B cell (primary cell): ENCODE measurements around the gene NUDT16L1. TPM values are rescaled to one million over a fixed set of nuclear protein-coding genes. Genes with fewer than 3 reads are reported as not detected.

Experiments used
- ATAC-seq: fragments of 200-7000 bp; cut with Tn5 transposase; one replicate; pipeline ENCODE4 v1.10.0; 2021; ENCODE audit warnings: low read depth, mild to moderate bottlenecking, moderate number of reproducible peaks, moderate library complexity
- CTCF ChIA-PET: fragments of 350-600 bp; sonication (Branson Sonifier 250); formaldehyde crosslinking; loops from one replicate; lab custom pipeline; 2021; ENCODE audit warnings: antibody characterized with exemption, inconsistent platforms; lab: Charles Lee
- POLR2A ChIA-PET: fragments of 350-600 bp; sonication (Branson Sonifier 250); formaldehyde crosslinking; loops from one replicate; lab custom pipeline; 2021; ENCODE audit warnings: antibody characterized with exemption; lab: Charles Lee
- DNase-seq: peaks from one replicate; pipeline ENCODE4 v3.0.0; 2013
- H2AFZ ChIP-seq: 2 replicates; pipeline ENCODE4 v1.6.1; 2012; ENCODE audit warnings: mild to moderate bottlenecking, low read depth, low read length; ENCODE audit not compliant: insufficient read depth, poor library complexity, severe bottlenecking
- H3K27ac ChIP-seq, 2 donors: 1 replicate in 1 of 2; 2 replicates in 1 of 2; pipeline ENCODE4 v1.5.1; 2012 to 2013; ENCODE audit warnings: low read length in 2 of 2, mild to moderate bottlenecking in 2 of 2, moderate library complexity in 1 of 2
- H3K27me3 ChIP-seq, 4 experiments: fragments of 200-600 bp in 1 of 4; sonication (generic) in 1 of 4; replicated peaks in 1 of 4; 1 replicate in 2 of 4; 2 replicates in 2 of 4; pipeline versions ENCODE4 v1.6.1 to v1.7.0; 2013 to 2016; ENCODE audit warnings: low read length in 3 of 4, mild to moderate bottlenecking in 2 of 4, mixed read lengths in 1 of 4, moderate library complexity in 1 of 4; ENCODE audit not compliant: insufficient read depth in 4 of 4, control insufficient read depth in 3 of 4; ENCODE audit errors: control extremely low read depth in 1 of 4
- H3K36me3 ChIP-seq, 2 experiments: replicated peaks in 1 of 2; 1 replicate in 1 of 2; 2 replicates in 1 of 2; pipeline versions ENCODE4 v1.6.1 to v1.7.1; 2013; ENCODE audit warnings: low read length in 1 of 2; ENCODE audit not compliant: insufficient read depth in 2 of 2, control insufficient read depth in 1 of 2; ENCODE audit errors: control extremely low read depth in 1 of 2, extremely low read depth in 1 of 2
- H3K4me1 ChIP-seq, 2 donors: fragments of 200-600 bp in 1 of 2; sonication (generic) in 1 of 2; 1 replicate in 1 of 2; 2 replicates in 1 of 2; pipeline versions ENCODE4 v1.5.1 to v1.6.1; 2013 to 2017; ENCODE audit warnings: low read length in 2 of 2; ENCODE audit not compliant: control insufficient read depth in 2 of 2, insufficient read depth in 2 of 2
- H3K4me2 ChIP-seq: replicated peaks from 2 replicates; pipeline ENCODE3; 2012; ENCODE audit warnings: mild to moderate bottlenecking, low read depth, low read length; ENCODE audit not compliant: poor library complexity, severe bottlenecking
- H3K4me3 ChIP-seq, 5 experiments: fragments of 200-600 bp in 1 of 5; sonication (generic) in 1 of 5; 1 replicate in 3 of 5; 2 replicates in 2 of 5; pipeline versions ENCODE4 v1.5.1 to v1.7.0; 2011 to 2016; ENCODE audit warnings: low read length in 4 of 5, mild to moderate bottlenecking in 4 of 5, low read depth in 2 of 5, control low read depth in 1 of 5, moderate library complexity in 1 of 5; ENCODE audit not compliant: insufficient read depth in 1 of 5; ENCODE audit errors: control extremely low read depth in 1 of 5, extremely low read depth in 1 of 5
- H3K79me2 ChIP-seq: fragments of 200-600 bp; sonication (generic); one replicate; pipeline ENCODE4 v1.6.0; 2016; ENCODE audit warnings: low read length; ENCODE audit not compliant: control insufficient read depth, insufficient read depth
- H3K9ac ChIP-seq: fragments of 200-600 bp; sonication (generic); 2 replicates; pipeline ENCODE4 v1.6.1; 2017; ENCODE audit warnings: mild to moderate bottlenecking, low read length, moderate library complexity
- H3K9me3 ChIP-seq, 3 donors: one replicate each; pipeline versions ENCODE4 v1.6.1 to v1.7.1; 2013; ENCODE audit warnings: low read length in 2 of 3; ENCODE audit not compliant: control insufficient read depth in 2 of 3, insufficient read depth in 1 of 3; ENCODE audit errors: control extremely low read depth in 1 of 3
- H4K20me1 ChIP-seq: 2 replicates; pipeline ENCODE4 v1.6.0; 2012; ENCODE audit warnings: mild to moderate bottlenecking, low read length; ENCODE audit not compliant: insufficient read depth, control insufficient read depth, poor library complexity, severe bottlenecking
- H3K27ac Mint-ChIP-seq: one replicate; pipeline ENCODE4 v1.8.0; 2021; ENCODE audit warnings: mixed read lengths
- H3K27me3 Mint-ChIP-seq: one replicate; pipeline ENCODE4 v1.8.0; 2021; ENCODE audit warnings: mixed read lengths
- H3K4me1 Mint-ChIP-seq: one replicate; pipeline ENCODE4 v1.8.0; 2021; ENCODE audit warnings: mixed read lengths
- H3K4me3 Mint-ChIP-seq: one replicate; pipeline ENCODE4 v1.8.0; 2021; ENCODE audit warnings: mixed read lengths
- H3K9me3 Mint-ChIP-seq: one replicate; pipeline ENCODE4 v1.8.0; 2022; ENCODE audit warnings: mixed read lengths; ENCODE audit not compliant: insufficient read depth
- CTCF ChIP-seq: fragments of 200-600 bp; IDR thresholded peaks from one replicate; pipeline ENCODE4 v1.8.0; 2022; ENCODE audit warnings: antibody characterized with exemption, mild to moderate bottlenecking
- EZH2 ChIP-seq: IDR thresholded peaks from 2 replicates; pipeline ENCODE4 v1.6.1; 2012; ENCODE audit warnings: borderline replicate concordance, low read depth, mild to moderate bottlenecking, moderate library complexity, low read length; ENCODE audit not compliant: insufficient read depth, poor library complexity, severe bottlenecking
- WGBS: methylation state at CpG from one replicate; pipeline ENCODE4 v1.1.5; 2013; ENCODE audit warnings: missing lambda C conversion rate; ENCODE audit not compliant: insufficient coverage; 5-methylcytosine and 5-hydroxymethylcytosine counted together
- intact Hi-C: fragments of 100-400 bp; cut with micrococcal nuclease; formaldehyde crosslinking; loops from one replicate; pipeline ENCODE4 v1.10.0; 2022
- polyA plus RNA-seq: library from polyadenylated mRNA; depleted of rRNA; stranded (reverse); fragments of >200 nt; gene quantifications from 2 replicates; pipeline ENCODE4 v1.2.3, GENCODE V29; 2012
- total RNA-seq, 2 donors: library from RNA; stranded (reverse); fragments of 120-200 nt in 1 of 2; gene quantifications; 1 replicate in 1 of 2; 2 replicates in 1 of 2; pipeline versions ENCODE4 v1.2.3 to v1.2.4, GENCODE V29; 2013 to 2022

NUDT16L1 gene
- total and polyA plus RNA-seq, 2 donors (not counting 1 experiment from before 2014, with no cell fraction given): 38.5 to 59.2 TPM

- WGBS: 5% methylated on average over 35 of the region's 38 CpGs
- CTCF ChIA-PET: interaction anchor here (1.0 to 1.6 kb wide), 7 partner anchors 32 to 363 kb away, joined by 3 to 13 read pairs (median 4); partner anchors contain the start of genes EEF2KMT, MGRN1, ROGDI and UBALD1
- Histone ChIP-seq H3K27ac (peak overlapping the region; percentile 35 to 89), H3K4me3 (peak overlapping the region; percentile 79 to 98 (median 91)), H3K4me1 (peaks cover 10 to 13% of the 10 kb centered on the region in 2 donors), H3K36me3 (peaks cover 0 to 2% of the 10 kb centered on the region in 2 experiments), H3K9ac (peak overlapping the region; percentile 89), H3K4me2 (peak overlapping the region; percentile 100), H4K20me1 (no peaks in the 10 kb centered on the region), H3K9me3 (no peaks in the 10 kb centered on the region), H3K27me3 (no peaks in the 10 kb centered on the region), H3K79me2 (peaks cover 24% of the 10 kb centered on the region), H2AFZ (peak overlapping the region; percentile 94)
- DNase-seq (peak; percentile 92), ATAC-seq (peak; percentile 77)
- POLR2A ChIA-PET: interaction anchor here (0.5 to 3.0 kb wide), 11 partner anchors 17 to 1824 kb away, joined by 3 to 20 read pairs (median 4); partner anchors contain the start of genes NAGPA, NUDT16L1, ROGDI and ZNF500
- peaks cover 17% of the 10 kb centered on the region for H3K4me1 Mint-ChIP-seq
- peak overlapping the region; percentile 90 for H3K4me3 Mint-ChIP-seq
- intact Hi-C loops: loop anchor here (1.0 to 2.0 kb wide), 6 partner anchors 32 to 462 kb away; partner anchors contain the start of genes MGRN1, ROGDI, TFAP4 and ZNF500
- TF ChIP-seq CTCF (no peak), EZH2 (no peak)
- H3K27me3 Mint-ChIP-seq: no peaks in the 10 kb centered on the region
- H3K9me3 Mint-ChIP-seq: no peaks in the 10 kb centered on the region
- H3K27ac Mint-ChIP-seq: peak overlapping the region; percentile 89
These were observed 41.6 kb downstream of the NUDT16L1 start for GRCh38 chr16:4734730-4735535.

DNA sequence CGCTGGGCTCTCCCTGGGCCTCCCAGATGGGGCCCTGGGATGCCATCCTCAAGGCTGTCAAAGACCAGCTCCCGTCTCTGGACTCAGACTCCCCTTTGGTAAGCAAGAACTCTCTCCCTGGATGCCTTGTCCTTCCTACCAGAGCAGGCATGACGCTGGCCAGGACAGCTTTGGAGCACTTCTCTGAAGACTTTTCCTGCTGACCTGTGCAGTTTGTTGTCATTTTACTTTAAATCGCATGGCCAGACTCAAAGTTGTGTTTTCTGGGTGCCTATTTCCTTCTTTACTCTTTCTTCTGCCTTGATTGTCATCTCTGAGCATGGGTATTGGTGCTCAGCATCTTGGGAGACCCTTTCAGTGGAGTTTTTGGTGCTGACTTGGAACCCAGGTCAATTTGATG lies 43.2 kb downstream of the NUDT16L1 start:
- no peak overlapping the region for H3K4me3 Mint-ChIP-seq
- Histone ChIP-seq H2AFZ (no peak overlapping the region), H3K4me3 (no peak overlapping the region), H3K4me2 (no peak overlapping the region), H3K36me3 (no peaks in the 10 kb centered on the region), H3K27ac (no peak overlapping the region), H4K20me1 (no peaks in the 10 kb centered on the region), H3K4me1 (peaks cover 10 to 13% of the 10 kb centered on the region in 2 donors), H3K79me2 (peaks cover 23% of the 10 kb centered on the region), H3K9me3 (no peaks in the 10 kb centered on the region), H3K9ac (no peak overlapping the region), H3K27me3 (no peaks in the 10 kb centered on the region)
- ATAC-seq: no peak
- ChIA-PET POLR2A (no interaction called here), CTCF (no interaction called here)
- H3K9me3 Mint-ChIP-seq: no peaks in the 10 kb centered on the region
- TF ChIP-seq EZH2: no peak
- no peak for TF ChIP-seq CTCF
- H3K27ac Mint-ChIP-seq: no peak overlapping the region
- peaks cover 17% of the 10 kb centered on the region for H3K4me1 Mint-ChIP-seq
- DNase-seq: no peak
- 98% methylated on average over 4 of the region's 4 CpGs for WGBS
- intact Hi-C loops: no loop called here
- no peaks in the 10 kb centered on the region for H3K27me3 Mint-ChIP-seq
